Measurements from ENCODE around the gene C2CD5.
A peak's percentile ranks its signal among the peaks of the same experiment; 100 is the strongest.

C2CD5 gene

GRCh38 chr12:22414742-22415141 is 129.6 kb downstream of the C2CD5 start:
- DNase-seq (ENCODE audit: low spot score), result no peak

- DNase-seq (ENCODE audit: low spot score), result no peak
Measured at GRCh38 chr12:22413592-22413991, 130.8 kb downstream of the C2CD5 start.

GRCh38 chr12:22412581-22412980 is 131.8 kb downstream of the C2CD5 start:
- DNase-seq (ENCODE audit: low spot score), result no peak

GRCh38 chr12:22410486-22410885 is 133.9 kb downstream of the C2CD5 start:
- no peak for DNase-seq (ENCODE audit: low spot score)

GRCh38 chr12:22409377-22410164 is 134.8 kb downstream of the C2CD5 start:
- no peak for DNase-seq (ENCODE audit: low spot score)

- peak; percentile 5 for DNase-seq (ENCODE audit: low spot score)
Measured at GRCh38 chr12:22408610-22409376, 135.5 kb downstream of the C2CD5 start.

GRCh38 chr12:22407397-22407796 is 136.9 kb downstream of the C2CD5 start:
- no peak for DNase-seq (ENCODE audit: low spot score)

- no peak for DNase-seq (ENCODE audit: low spot score)
Measured at GRCh38 chr12:22406627-22407026, 137.7 kb downstream of the C2CD5 start.

- DNase-seq (ENCODE audit: low spot score), result no peak
Measured at GRCh38 chr12:22399464-22400180, 144.7 kb downstream of the C2CD5 start.
